Measurements from ENCODE around the gene TSSK2. TPM values are rescaled to one million over a fixed set of nuclear protein-coding genes. Genes with fewer than 3 reads are reported as not detected.

TSSK2 gene
- total RNA-seq, 2 experiments from 2014 or later, result not detected

- Histone ChIP-seq H3K79me2 (ENCODE audit: insufficient read depth, low read depth, low read length) (peaks cover 25% of the 10 kb centered on the region), H4K20me1 (ENCODE audit: insufficient read depth, low read length) (no peaks in the 10 kb centered on the region), H3K4me2 (ENCODE audit: low read length) (peak within 1 kb of the TSS; percentile 96), H3K36me3 (ENCODE audit: insufficient read depth, low read length) (peaks cover 22% of the 10 kb centered on the region; the same call in 1 of the 2 replicates), H3K9me3 (ENCODE audit: low read length) (no peaks in the 10 kb centered on the region), H3K9me2 (ENCODE audit: insufficient read depth, low read length) (no peaks in the 10 kb centered on the region), H3K4me1 (ENCODE audit: insufficient read depth, low read length, poor library complexity, severe bottlenecking) (peaks cover 70% of the 10 kb centered on the region), H2AFZ (ENCODE audit: low read length) (peak within 1 kb of the TSS; percentile 81), H3K27ac (ENCODE audit: low read depth, low read length, poor library complexity, severe bottlenecking) (peak within 1 kb of the TSS; percentile 63), H3K4me3 (ENCODE audit: low read depth, low read length, poor library complexity, severe bottlenecking) (peak within 1 kb of the TSS; percentile 88)
- TF ChIP-seq CTCF (conservative IDR thresholded peaks at IDR 0.05; ENCODE audit: low read length) (no peak), EZH2phosphoT487 (IDR thresholded peaks at IDR 0.05; ENCODE audit: borderline replicate concordance, low read depth, low read length) (no peak)
- peak; percentile 93 for DNase-seq (ENCODE audit: low spot score)
- CTCF ChIA-PET (ENCODE audit: unreplicated experiment), result interaction anchor here (0.6 to 1.3 kb wide), 3 partner anchors 8 to 222 kb away, joined by 3 to 12 read pairs (median 3); no protein-coding TSS in a partner anchor
- POLR2A ChIA-PET, result interaction anchor here (0.6 to 1.8 kb wide), 5 partner anchors 15 to 301 kb away, joined by 3 to 8 read pairs (median 4); partner anchors contain the start of genes CDC45 and ESS2
- intact Hi-C loops (cut with micrococcal nuclease; ENCODE audit: unreplicated experiment), result loop anchor here (5.0 kb wide), 3 partner anchors 113 to 268 kb away; partner anchors contain the start of genes C22orf39, CLTCL1, HIRA and MRPL40
- BruUV-seq (replicated peaks), result no TSS peak
Observed at GRCh38 chr22:19178657-19179496, 47.8 kb downstream of the TSSK2 start, which contains the start of gene SLC25A1. Gene SLC25A1 (minus strand): TSS chr22:19178736. CDS start chr22:19178673, 63 bp downstream.

DNA sequence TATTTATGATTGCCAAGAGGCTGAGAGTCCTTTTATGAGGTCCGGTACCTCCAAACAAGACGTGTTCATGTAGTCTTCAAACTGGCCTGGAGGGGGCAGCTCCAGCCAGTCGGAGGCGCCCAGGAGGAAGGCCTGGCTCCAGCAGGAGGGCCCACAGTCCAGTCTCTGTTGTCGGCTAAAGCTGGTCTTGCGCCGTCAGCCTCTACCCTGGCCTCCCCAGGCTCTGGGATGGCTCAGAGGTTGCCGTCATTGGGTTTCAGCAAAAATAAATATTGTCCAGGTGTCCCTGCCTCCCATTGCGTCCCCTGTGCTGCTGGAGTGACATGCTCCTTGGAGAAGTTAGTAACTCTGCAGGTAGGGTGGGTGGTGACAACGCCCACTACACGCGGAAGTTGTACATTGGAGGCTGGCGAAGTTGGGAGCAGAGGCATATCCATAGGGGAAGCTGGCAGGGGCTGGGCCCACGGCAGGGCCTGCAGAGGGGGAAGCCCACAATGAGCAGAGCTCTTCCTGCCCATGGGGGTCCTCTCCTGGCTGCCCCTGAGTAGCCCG, 48.5 kb downstream of the TSSK2 start:
- CTCF ChIA-PET (ENCODE audit: unreplicated experiment), result interaction anchor here (0.6 to 1.3 kb wide), 3 partner anchors 18 to 131 kb away, joined by 3 read pairs; no protein-coding TSS in a partner anchor
- Histone ChIP-seq H3K9me3 (ENCODE audit: low read length) (no peaks in the 10 kb centered on the region), H2AFZ (ENCODE audit: low read length) (peak overlapping the region; percentile 81), H3K4me2 (ENCODE audit: low read length) (peak overlapping the region; percentile 96), H3K36me3 (ENCODE audit: insufficient read depth, low read length) (peaks cover 22% of the 10 kb centered on the region; the same call in 1 of the 2 replicates), H4K20me1 (ENCODE audit: insufficient read depth, low read length) (no peaks in the 10 kb centered on the region), H3K4me3 (ENCODE audit: low read depth, low read length, poor library complexity, severe bottlenecking) (peak overlapping the region; percentile 88), H3K9me2 (ENCODE audit: insufficient read depth, low read length) (no peaks in the 10 kb centered on the region), H3K27ac (ENCODE audit: low read depth, low read length, poor library complexity, severe bottlenecking) (peak overlapping the region; percentile 63), H3K79me2 (ENCODE audit: insufficient read depth, low read depth, low read length) (peaks cover 22% of the 10 kb centered on the region), H3K4me1 (ENCODE audit: insufficient read depth, low read length, poor library complexity, severe bottlenecking) (peaks cover 70% of the 10 kb centered on the region)
- TF ChIP-seq EZH2phosphoT487 (IDR thresholded peaks at IDR 0.05; ENCODE audit: borderline replicate concordance, low read depth, low read length) (no peak), CTCF (conservative IDR thresholded peaks at IDR 0.05; ENCODE audit: low read length) (peak; percentile 89)
- no TSS peak for BruUV-seq (replicated peaks)
- POLR2A ChIA-PET, result interaction anchor here (0.6 to 1.8 kb wide), 3 partner anchors 16 to 164 kb away, joined by 3 to 8 read pairs (median 3); partner anchors contain the start of gene ESS2
- intact Hi-C loops (cut with micrococcal nuclease; ENCODE audit: unreplicated experiment), result loop anchor here (5.0 kb wide), 3 partner anchors 113 to 268 kb away; partner anchors contain the start of genes C22orf39, CLTCL1, HIRA and MRPL40
- peak; percentile 84 for DNase-seq (ENCODE audit: low spot score)
